Endothelial cell of umbilical vein (primary cell): ENCODE measurements around the gene DCTN4. TPM values are rescaled to one million over a fixed set of nuclear protein-coding genes. Genes with fewer than 3 reads are reported as not detected.

Experiments
- BruUV-seq: library from RNA; stranded (reverse); fragments of 400-500 nt; replicated peaks from 2 replicates; lab custom pipeline; 2021; lab: Mats Ljungman, UMichigan
- CTCF ChIA-PET: fragments of 300-600, 350-600 bp; sonication (Branson Sonifier 250); formaldehyde crosslinking; loops from one replicate; lab custom pipeline; 2021; ENCODE audit warnings: antibody characterized with exemption, inconsistent platforms; lab: Charles Lee
- POLR2A ChIA-PET: fragments of 300-600, 350-600 bp; sonication (Branson Sonifier 250); formaldehyde crosslinking; loops from one replicate; lab custom pipeline; 2021; ENCODE audit warnings: antibody characterized with exemption, inconsistent platforms; lab: Charles Lee
- DNase-seq: peaks from one replicate; pipeline ENCODE4 v3.0.0-alpha.2; 2011; ENCODE audit warnings: low read depth, low spot score
- FAIRE-seq: peaks from 2 replicates; lab custom pipeline; 2011; peaks lifted over from hg19 to GRCh38; lab: Jason Lieb, UNC
- H2AFZ ChIP-seq: 2 replicates; pipeline ENCODE4 v1.6.0; 2012; ENCODE audit warnings: low read depth, low read length, control low read depth, inconsistent platforms
- H3K27ac ChIP-seq: 2 replicates; pipeline ENCODE4 v1.5.1; 2011; ENCODE audit warnings: low read depth, mild to moderate bottlenecking, control low read depth, low read length, moderate library complexity; ENCODE audit not compliant: insufficient read depth
- H3K27me3 ChIP-seq, 2 experiments: 2 replicates each; pipeline versions ENCODE4 v1.6.0 to v1.6.1; 2011; ENCODE audit warnings: low read length in 2 of 2, mixed read lengths in 1 of 2; ENCODE audit not compliant: control insufficient read depth in 2 of 2, insufficient read depth in 2 of 2
- H3K36me3 ChIP-seq, 2 experiments: 2 replicates in 1 of 2; 3 replicates in 1 of 2; pipeline ENCODE4 v1.5.1; 2011; ENCODE audit warnings: low read length in 2 of 2, mild to moderate bottlenecking in 1 of 2, moderate library complexity in 1 of 2; ENCODE audit not compliant: control insufficient read depth in 2 of 2, insufficient read depth in 2 of 2; ENCODE audit errors: extremely low read depth in 1 of 2
- H3K4me1 ChIP-seq: 3 replicates; pipeline ENCODE4 v1.5.1; 2011; ENCODE audit warnings: mild to moderate bottlenecking, low read length; ENCODE audit not compliant: control insufficient read depth, insufficient read depth; ENCODE audit errors: extremely low read depth
- H3K4me2 ChIP-seq: 2 replicates; pipeline ENCODE4 v1.6.1; 2011; ENCODE audit warnings: low read length, control low read depth, mixed read lengths; ENCODE audit not compliant: insufficient read depth
- H3K4me3 ChIP-seq, 3 experiments: fragments of 200-600 bp in 1 of 3; sonication (generic), shearing (Covaris generic) in 1 of 3; replicated peaks in 1 of 3; 2 replicates each; pipeline ENCODE4 v1.5.1; 2011 to 2016; ENCODE audit warnings: control low read depth in 3 of 3, low read length in 3 of 3, mild to moderate bottlenecking in 2 of 3, inconsistent platforms in 1 of 3, low read depth in 1 of 3, moderate library complexity in 1 of 3; ENCODE audit not compliant: insufficient read depth in 1 of 3
- H3K79me2 ChIP-seq: 2 replicates; pipeline ENCODE4 v1.6.0; 2012; ENCODE audit warnings: low read length, inconsistent platforms; ENCODE audit not compliant: control insufficient read depth, insufficient read depth
- H3K9ac ChIP-seq: replicated peaks from 2 replicates; pipeline ENCODE3; 2011; ENCODE audit warnings: low read length, control low read depth; ENCODE audit not compliant: insufficient read depth; ENCODE audit errors: extremely low read depth
- H3K9me1 ChIP-seq: replicated peaks from 3 replicates; pipeline ENCODE4 v1.6.0; 2011; ENCODE audit warnings: mild to moderate bottlenecking, low read length; ENCODE audit not compliant: control insufficient read depth, insufficient read depth; ENCODE audit errors: extremely low read depth
- H3K9me3 ChIP-seq: replicated peaks from 2 replicates; pipeline ENCODE4 v1.5.1; 2012; ENCODE audit warnings: low read length, inconsistent platforms; ENCODE audit not compliant: control insufficient read depth, insufficient read depth
- H4K20me1 ChIP-seq: replicated peaks from 2 replicates; pipeline ENCODE3; 2011; ENCODE audit warnings: mild to moderate bottlenecking, low read length; ENCODE audit not compliant: control insufficient read depth, insufficient read depth; ENCODE audit errors: extremely low read depth
- EZH2 ChIP-seq: IDR thresholded peaks from 2 replicates; pipeline ENCODE4 v1.6.1; 2012; ENCODE audit warnings: borderline replicate concordance, low read depth, mild to moderate bottlenecking, moderate library complexity, low read length, inconsistent platforms; ENCODE audit not compliant: severe bottlenecking
- FOS ChIP-seq: IDR thresholded peaks from 2 replicates; pipeline ENCODE4 v1.6.1; 2011; ENCODE audit warnings: mild to moderate bottlenecking, low read length, moderate library complexity, borderline replicate concordance; ENCODE audit not compliant: insufficient read depth
- GATA2 ChIP-seq: IDR thresholded peaks from 2 replicates; pipeline ENCODE4 v1.7.0; 2011; ENCODE audit warnings: low read depth, mild to moderate bottlenecking, moderate library complexity, mixed read lengths, low read length; ENCODE audit not compliant: insufficient read length, insufficient read depth
- JUN ChIP-seq: IDR thresholded peaks from 2 replicates; pipeline ENCODE4 v1.6.1; 2011; ENCODE audit warnings: borderline replicate concordance, low read depth; ENCODE audit not compliant: insufficient read length, insufficient read depth
- MYC ChIP-seq: IDR thresholded peaks from one replicate; pipeline ENCODE4 v1.6.1; 2011; ENCODE audit warnings: mild to moderate bottlenecking, low read depth, low read length
- POLR2A ChIP-seq: IDR thresholded peaks from 2 replicates; pipeline ENCODE4 v1.6.1; 2012; ENCODE audit warnings: low read depth, mild to moderate bottlenecking, control low read depth, low read length
- POLR2AphosphoS5 ChIP-seq: IDR thresholded peaks from 2 replicates; pipeline ENCODE4 v1.6.1; 2012; ENCODE audit warnings: low read depth, mild to moderate bottlenecking, control low read depth, low read length, moderate library complexity; ENCODE audit not compliant: insufficient read depth
- dilution Hi-C: fragments of 300-500 bp; cut with MboI; formaldehyde crosslinking; loops from one replicate; pipeline ENCODE4 v1.15.0; 2019; ENCODE audit warnings: low sequenced_read_pairs; ENCODE audit not compliant: extremely low pct_ligation_motif_present
- intact Hi-C: fragments of 100-400 bp; cut with micrococcal nuclease; formaldehyde crosslinking; loops from one replicate; pipeline ENCODE4 v1.10.0; 2022
- polyA plus RNA-seq, 4 experiments: library from polyadenylated mRNA; depleted of rRNA in 3 of 4; stranded (reverse) in 3 of 4; unstranded in 1 of 4; fragments of >200 nt; gene quantifications; 2 replicates each; pipeline versions ENCODE4 v1.2.1 to v1.2.3, GENCODE V29; 2011 to 2012; ENCODE audit warnings: missing spikeins in 1 of 4
- total RNA-seq: library from RNA; stranded (reverse); gene quantifications from 2 replicates; pipeline ENCODE4 v1.2.3, GENCODE V29; 2021
- TF ChIP-seq, protein P1 (sequence below), 2 donors: IDR thresholded peaks; 1 replicate in 1 of 2; 2 replicates in 1 of 2; pipeline ENCODE4 v1.5.1; 2011; ENCODE audit warnings: low read length in 2 of 2, mild to moderate bottlenecking in 2 of 2, moderate library complexity in 2 of 2, control low read depth in 1 of 2, inconsistent platforms in 1 of 2, low read depth in 1 of 2; ENCODE audit not compliant: insufficient read depth in 1 of 2; ENCODE audit errors: extremely low read depth in 1 of 2
- TF ChIP-seq, protein P2 (sequence below): IDR thresholded peaks from 2 replicates; pipeline ENCODE4 v1.6.1; 2011; ENCODE audit not compliant: insufficient read depth, insufficient read length

The DCTN4 gene
- total and polyA plus RNA-seq, 2 donors (not counting 3 experiments of a cell fraction or from before 2014, with no cell fraction given) = 22.4 to 47.3 TPM

DNA sequence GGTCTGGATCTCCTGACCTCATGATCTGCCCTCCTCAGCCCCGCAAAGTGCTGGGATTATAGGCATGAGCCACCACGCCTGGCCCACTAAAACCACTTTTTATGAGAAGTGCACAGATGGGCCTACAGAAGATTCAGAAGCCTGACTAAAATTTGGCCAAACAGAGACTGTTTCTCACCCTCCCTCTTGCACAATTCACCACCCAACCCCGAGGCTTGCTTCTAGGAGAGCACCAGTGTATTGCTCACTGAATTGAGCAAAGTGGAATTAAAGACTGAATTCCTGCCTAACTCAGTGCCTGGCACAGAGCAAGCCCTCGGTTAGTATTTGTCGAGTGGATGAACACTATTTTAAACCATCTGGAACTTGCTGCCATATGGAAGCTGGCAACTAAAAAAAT is 3.4 kb upstream of the DCTN4 start:
- dilution Hi-C loops (no loop called here), intact Hi-C loops (no loop called here)
- Histone ChIP-seq H3K27me3 (peaks cover 9 to 13% of the 10 kb centered on the region in 2 experiments), H3K27ac (no peak overlapping the region), H3K4me1 (peaks cover 9% of the 10 kb centered on the region), H3K79me2 (peaks cover 10% of the 10 kb centered on the region), H2AFZ (no peak overlapping the region), H3K4me2 (no peak overlapping the region), H3K9ac (no peak overlapping the region), H3K36me3 (no peaks in the 10 kb centered on the region), H3K4me3 (no peak overlapping the region), H4K20me1 (no peaks in the 10 kb centered on the region), H3K9me1 (no peaks in the 10 kb centered on the region), H3K9me3 (no peaks in the 10 kb centered on the region)
- TF ChIP-seq POLR2A (no peak), FOS (no peak), GATA2 (no peak), JUN (no peak), POLR2AphosphoS5 (no peak), EZH2 (no peak), MYC (no peak)
- TF ChIP-seq, protein P1, sequence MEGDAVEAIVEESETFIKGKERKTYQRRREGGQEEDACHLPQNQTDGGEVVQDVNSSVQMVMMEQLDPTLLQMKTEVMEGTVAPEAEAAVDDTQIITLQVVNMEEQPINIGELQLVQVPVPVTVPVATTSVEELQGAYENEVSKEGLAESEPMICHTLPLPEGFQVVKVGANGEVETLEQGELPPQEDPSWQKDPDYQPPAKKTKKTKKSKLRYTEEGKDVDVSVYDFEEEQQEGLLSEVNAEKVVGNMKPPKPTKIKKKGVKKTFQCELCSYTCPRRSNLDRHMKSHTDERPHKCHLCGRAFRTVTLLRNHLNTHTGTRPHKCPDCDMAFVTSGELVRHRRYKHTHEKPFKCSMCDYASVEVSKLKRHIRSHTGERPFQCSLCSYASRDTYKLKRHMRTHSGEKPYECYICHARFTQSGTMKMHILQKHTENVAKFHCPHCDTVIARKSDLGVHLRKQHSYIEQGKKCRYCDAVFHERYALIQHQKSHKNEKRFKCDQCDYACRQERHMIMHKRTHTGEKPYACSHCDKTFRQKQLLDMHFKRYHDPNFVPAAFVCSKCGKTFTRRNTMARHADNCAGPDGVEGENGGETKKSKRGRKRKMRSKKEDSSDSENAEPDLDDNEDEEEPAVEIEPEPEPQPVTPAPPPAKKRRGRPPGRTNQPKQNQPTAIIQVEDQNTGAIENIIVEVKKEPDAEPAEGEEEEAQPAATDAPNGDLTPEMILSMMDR (IDR thresholded peaks at IDR 0.05; ENCODE audit: extremely low read depth in 1 of 2, insufficient read depth in 1 of 2, low read depth in 1 of 2, low read length in 2 of 2) = no peak
- TF ChIP-seq, protein P2, sequence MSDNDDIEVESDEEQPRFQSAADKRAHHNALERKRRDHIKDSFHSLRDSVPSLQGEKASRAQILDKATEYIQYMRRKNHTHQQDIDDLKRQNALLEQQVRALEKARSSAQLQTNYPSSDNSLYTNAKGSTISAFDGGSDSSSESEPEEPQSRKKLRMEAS = no peak
- BruUV-seq = no TSS peak
- CTCF ChIA-PET = no interaction called here
- POLR2A ChIA-PET = no interaction called here
- no peak for DNase-seq
- FAIRE-seq = no peak
